Measurements from ENCODE around the gene PER3.

DNA sequence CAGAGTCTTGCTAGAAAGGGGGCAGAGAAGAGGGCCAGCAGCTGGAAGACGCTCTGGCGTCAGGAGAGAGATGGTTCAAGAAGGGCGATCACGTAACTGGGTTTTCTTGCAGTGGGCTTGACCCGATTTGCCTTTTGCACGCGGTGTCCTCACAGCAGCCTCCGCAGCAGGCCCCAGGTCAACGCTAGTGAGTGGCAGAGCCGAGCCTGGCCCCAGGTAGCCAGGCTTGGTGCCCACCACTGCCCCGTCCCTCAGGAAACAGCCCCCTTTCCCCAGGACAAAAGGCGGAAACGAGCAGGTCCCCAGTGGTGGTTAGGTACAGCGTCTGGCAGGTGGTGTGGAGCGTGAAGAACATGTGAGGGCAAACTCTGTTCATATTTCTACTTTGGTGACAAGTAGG lies 77.4 kb downstream of the PER3 start:
- TF ChIP-seq ZNF23 (tag by site-specific recombination; IDR thresholded peaks at IDR 0.05; ENCODE audit: borderline replicate concordance): no peak
- TF ChIP-seq ZNF624 (tag by site-specific recombination; IDR thresholded peaks at IDR 0.05): no peak

All from HEK293 (cell line).